ENCODE measurements around the gene COX6B1. TPM values are rescaled to one million over a fixed set of nuclear protein-coding genes. Genes with fewer than 3 reads are reported as not detected.

The COX6B1 gene
- 1,299 to 1,635 TPM (median 1,348 TPM) in 5 replicates for total RNA-seq (2022; extraction: Qiagen RNA extraction; ENCODE audit: low read depth)

GRCh38 chr19:35648017-35648961 is at the start of gene COX6B1:
TSS of gene COX6B1 (plus strand) at chr19:35648323. CDS start at chr19:35651244, 2,921 bp downstream.

GRCh38 chr19:35612559-35613321 is 35.4 kb upstream of the COX6B1 start, which contains the start of gene HAUS5:
TSS of gene HAUS5 (plus strand) at chr19:35612735. CDS start at chr19:35612795, 60 bp downstream.

GRCh38 chr19:35628565-35629331 is 19.4 kb upstream of the COX6B1 start, which contains the start of gene RBM42:
TSS of gene RBM42 (plus strand) at chr19:35629036. CDS start at chr19:35629154, 118 bp downstream.

GRCh38 chr19:35641515-35642151 is 6.5 kb upstream of the COX6B1 start, which contains the start of gene ETV2:
TSS of gene ETV2 (plus strand) at chr19:35641745. CDS start at chr19:35642461, 716 bp downstream.

GRCh38 chr19:35666251-35666913 is 18.3 kb downstream of the COX6B1 start, which contains the start of gene UPK1A:
TSS of gene UPK1A (plus strand) at chr19:35666517. CDS start at chr19:35666813, 296 bp downstream.

GRCh38 chr19:35704218-35704617 is 56.1 kb downstream of the COX6B1 start, which contains the start of gene ZBTB32:
TSS of gene ZBTB32 (plus strand) at chr19:35704558. CDS start at chr19:35714627, 10,069 bp downstream.

Other genes starting within 250 kb of the COX6B1 start
- not detected in 5 replicates for gene FFAR2, start 200.1 kb upstream of the COX6B1 start, total RNA-seq (2022; extraction: Qiagen RNA extraction; ENCODE audit: low read depth)
- not detected in 5 replicates for gene KRTDAP, start 157.9 kb upstream of the COX6B1 start, total RNA-seq (2022; extraction: Qiagen RNA extraction; ENCODE audit: low read depth)
- gene DMKN, start 134.7 kb upstream of the COX6B1 start, total RNA-seq (2022; extraction: Qiagen RNA extraction; ENCODE audit: low read depth), result 29.0 to 46.4 TPM (median 36.8 TPM) in 5 replicates
- gene SBSN, start 120.0 kb upstream of the COX6B1 start, total RNA-seq (2022; extraction: Qiagen RNA extraction; ENCODE audit: low read depth), result 2.0 to 3.9 TPM (median 2.9 TPM) in 5 replicates
- gene GAPDHS, start 114.9 kb upstream of the COX6B1 start, total RNA-seq (2022; extraction: Qiagen RNA extraction; ENCODE audit: low read depth), result not detected in 5 replicates
- gene TMEM147, start 102.7 kb upstream of the COX6B1 start, total RNA-seq (2022; extraction: Qiagen RNA extraction; ENCODE audit: low read depth), result 378 to 437 TPM (median 424 TPM) in 5 replicates
- not detected in 5 replicates for gene ATP4A, start 84.7 kb upstream of the COX6B1 start, total RNA-seq (2022; extraction: Qiagen RNA extraction; ENCODE audit: low read depth)
- not detected in 5 replicates for gene PMIS2, start 62.1 kb upstream of the COX6B1 start, total RNA-seq (2022; extraction: Qiagen RNA extraction; ENCODE audit: low read depth)
- 11.9 to 16.6 TPM (median 15.7 TPM) in 5 replicates for gene HAUS5, start 35.6 kb upstream of the COX6B1 start, total RNA-seq (2022; extraction: Qiagen RNA extraction; ENCODE audit: low read depth)
- 137 to 219 TPM (median 210 TPM) in 5 replicates for gene RBM42, start 19.3 kb upstream of the COX6B1 start, total RNA-seq (2022; extraction: Qiagen RNA extraction; ENCODE audit: low read depth)
- 1.4 to 2.8 TPM (median 2.2 TPM) in 5 replicates for gene ETV2, start 6.6 kb upstream of the COX6B1 start, total RNA-seq (2022; extraction: Qiagen RNA extraction; ENCODE audit: low read depth)
- 0.67 to 0.99 TPM (median 0.85 TPM) in 5 replicates for gene UPK1A, start 18.2 kb downstream of the COX6B1 start, total RNA-seq (2022; extraction: Qiagen RNA extraction; ENCODE audit: low read depth)
- not detected in 5 replicates for gene ZBTB32, start 56.2 kb downstream of the COX6B1 start, total RNA-seq (2022; extraction: Qiagen RNA extraction; ENCODE audit: low read depth)
- 49.8 to 65.3 TPM (median 57.7 TPM) in 5 replicates for gene KMT2B, start 69.7 kb downstream of the COX6B1 start, total RNA-seq (2022; extraction: Qiagen RNA extraction; ENCODE audit: low read depth)
- 10.7 to 12.8 TPM (median 11.2 TPM) in 5 replicates for gene IGFLR1, start 94.1 kb downstream of the COX6B1 start, total RNA-seq (2022; extraction: Qiagen RNA extraction; ENCODE audit: low read depth)
- gene U2AF1L4, start 97.1 kb downstream of the COX6B1 start, total RNA-seq (2022; extraction: Qiagen RNA extraction; ENCODE audit: low read depth), result 24.3 to 27.8 TPM (median 26.3 TPM) in 5 replicates
- gene PSENEN, start 97.3 kb downstream of the COX6B1 start, total RNA-seq (2022; extraction: Qiagen RNA extraction; ENCODE audit: low read depth), result 261 to 334 TPM (median 293 TPM) in 5 replicates
- 20.4 to 23.4 TPM (median 22.5 TPM) in 5 replicates for gene LIN37, start 100.3 kb downstream of the COX6B1 start, total RNA-seq (2022; extraction: Qiagen RNA extraction; ENCODE audit: low read depth)
- 0.10 to 0.30 TPM (median 0.24 TPM) in 5 replicates for gene HSPB6, start 108.7 kb downstream of the COX6B1 start, total RNA-seq (2022; extraction: Qiagen RNA extraction; ENCODE audit: low read depth)
- gene PROSER3, start 109.9 kb downstream of the COX6B1 start, total RNA-seq (2022; extraction: Qiagen RNA extraction; ENCODE audit: low read depth), result 25.6 to 28.1 TPM (median 27.1 TPM) in 5 replicates
- gene ARHGAP33, start 127.2 kb downstream of the COX6B1 start, total RNA-seq (2022; extraction: Qiagen RNA extraction; ENCODE audit: low read depth), result 2.7 to 7.3 TPM (median 5.7 TPM) in 5 replicates
- gene PRODH2, start 164.5 kb downstream of the COX6B1 start, total RNA-seq (2022; extraction: Qiagen RNA extraction; ENCODE audit: low read depth), result 0.18 to 0.61 TPM (median 0.44 TPM) in 5 replicates
- gene NPHS1, start 204.2 kb downstream of the COX6B1 start, total RNA-seq (2022; extraction: Qiagen RNA extraction; ENCODE audit: low read depth), result 0.13 to 0.65 TPM (median 0.36 TPM) in 5 replicates
- gene KIRREL2, start 208.6 kb downstream of the COX6B1 start, total RNA-seq (2022; extraction: Qiagen RNA extraction; ENCODE audit: low read depth), result 0.53 to 0.73 TPM (median 0.57 TPM) in 5 replicates
- gene APLP1, start 220.3 kb downstream of the COX6B1 start, total RNA-seq (2022; extraction: Qiagen RNA extraction; ENCODE audit: low read depth), result 69.5 to 103 TPM (median 99.5 TPM) in 5 replicates